CD4-positive, alpha-beta T cell (primary cell): ENCODE measurements around the gene TAF1C. TPM values are rescaled to one million over a fixed set of nuclear protein-coding genes. Genes with fewer than 3 reads are reported as not detected.

Experiments used
- ATAC-seq: fragments of 200-7000 bp; cut with Tn5 transposase; one replicate; pipeline ENCODE4 v1.10.0; 2022; ENCODE audit warnings: mild to moderate bottlenecking; ENCODE audit not compliant: poor library complexity
- CTCF ChIA-PET: fragments of 350-600 bp; sonication (Branson Sonifier 250); formaldehyde crosslinking; loops from one replicate; lab custom pipeline; 2021; ENCODE audit warnings: antibody characterized with exemption, inconsistent platforms; lab: Charles Lee
- POLR2A ChIA-PET: fragments of 350-600 bp; sonication (Branson Sonifier 250); formaldehyde crosslinking; loops from one replicate; lab custom pipeline; 2021; ENCODE audit warnings: antibody characterized with exemption, inconsistent platforms; lab: Charles Lee
- DNase-seq, 14 experiments: peaks; one replicate each; pipeline ENCODE4 v3.0.0-alpha.2; 2013 to 2020; ENCODE audit warnings: mixed read lengths in 2 of 14
- H3K27ac ChIP-seq, 2 donors: one replicate each; pipeline versions ENCODE4 v1.5.1 to v1.7.0; 2013; ENCODE audit warnings: low read length in 2 of 2, low read depth in 1 of 2, mild to moderate bottlenecking in 1 of 2
- H3K27me3 ChIP-seq, 2 experiments: 1 replicate in 1 of 2; 2 replicates in 1 of 2; pipeline versions ENCODE4 v1.6.1 to v1.7.0; 2013; ENCODE audit warnings: low read length in 2 of 2, control low read depth in 1 of 2, mild to moderate bottlenecking in 1 of 2, moderate library complexity in 1 of 2; ENCODE audit not compliant: insufficient read depth in 2 of 2, control insufficient read depth in 1 of 2
- H3K36me3 ChIP-seq: one replicate; pipeline ENCODE4 v1.6.1; 2013; ENCODE audit warnings: low read length, control low read depth; ENCODE audit not compliant: insufficient read depth
- H3K4me1 ChIP-seq: one replicate; pipeline ENCODE4 v1.6.1; 2013; ENCODE audit warnings: low read length, control low read depth; ENCODE audit not compliant: insufficient read depth
- H3K4me3 ChIP-seq: one replicate; pipeline ENCODE4 v1.5.1; 2013; ENCODE audit warnings: mild to moderate bottlenecking, low read length, moderate library complexity
- H3K9me3 ChIP-seq, 2 experiments: 1 replicate in 1 of 2; 2 replicates in 1 of 2; pipeline versions ENCODE4 v1.6.1 to v1.7.0; 2013; ENCODE audit warnings: low read length in 2 of 2, mild to moderate bottlenecking in 2 of 2, control low read depth in 1 of 2, moderate library complexity in 1 of 2; ENCODE audit not compliant: control insufficient read depth in 1 of 2, insufficient read depth in 1 of 2
- H3K27ac Mint-ChIP-seq: one replicate; pipeline ENCODE4 v1.8.0; 2020; ENCODE audit warnings: mixed read lengths
- H3K27me3 Mint-ChIP-seq: one replicate; pipeline ENCODE4 v1.8.0; 2021; ENCODE audit warnings: mixed read lengths
- H3K36me3 Mint-ChIP-seq: one replicate; pipeline ENCODE4 v1.8.0; 2021; ENCODE audit warnings: low read depth, mixed read lengths
- H3K4me1 Mint-ChIP-seq: one replicate; pipeline ENCODE4 v1.8.0; 2021; ENCODE audit warnings: low read depth, mixed read lengths
- H3K4me3 Mint-ChIP-seq: one replicate; pipeline ENCODE4 v1.8.0; 2020; ENCODE audit warnings: mild to moderate bottlenecking, mixed read lengths
- H3K9me3 Mint-ChIP-seq: one replicate; pipeline ENCODE4 v1.8.0; 2020; ENCODE audit warnings: mixed read lengths
- CTCF ChIP-seq: fragments of 200-600 bp; IDR thresholded peaks from one replicate; pipeline ENCODE4 v1.8.0; 2022; ENCODE audit warnings: antibody characterized with exemption, mild to moderate bottlenecking
- intact Hi-C, 2 experiments: fragments of 100-400 bp; cut with DNase I in 1 of 2; cut with micrococcal nuclease in 1 of 2; formaldehyde crosslinking; loops; one replicate each; pipeline versions ENCODE4 v1.15.1 to v1.9.0; 2023 to 2025; cut with DNase I, micrococcal nuclease
- total RNA-seq, 174 experiments: library from RNA in 2 of 174; stranded (reverse) in 2 of 174; gene quantifications; one replicate each; pipeline ENCODE4 v1.2.3 and lab custom pipeline; 2021 to 2026

TAF1C gene
- total RNA-seq, 2 experiments from 2014 or later = 75.6 to 82.1 TPM

- peaks cover 0 to 2% of the 10 kb centered on the region in 2 experiments for H3K27me3 ChIP-seq
- H3K36me3 Mint-ChIP-seq = peaks cover 14% of the 10 kb centered on the region
- no peak for TF ChIP-seq CTCF
- ATAC-seq = no peak
- CTCF ChIA-PET = no interaction called here
- no peak overlapping the region for H3K27ac Mint-ChIP-seq
- peaks cover 6% of the 10 kb centered on the region for H3K4me1 Mint-ChIP-seq
- no peak for DNase-seq
- H3K4me1 ChIP-seq = no peaks in the 10 kb centered on the region
- POLR2A ChIA-PET = no interaction called here
- intact Hi-C loops = loop anchor here (2.0 to 10.0 kb wide), 3 partner anchors 58 to 250 kb away; partner anchors contain the start of gene MBTPS1 (in 1 of the 2)
- H3K9me3 ChIP-seq = no peaks in the 10 kb centered on the region
- no peaks in the 10 kb centered on the region for H3K9me3 Mint-ChIP-seq
- H3K27me3 Mint-ChIP-seq = peaks cover 6% of the 10 kb centered on the region
- H3K4me3 ChIP-seq = no peak overlapping the region
- no peak overlapping the region for H3K4me3 Mint-ChIP-seq
- H3K27ac ChIP-seq = no peak overlapping the region
- H3K36me3 ChIP-seq = peaks cover 13% of the 10 kb centered on the region
These were observed 12.5 kb downstream of the TAF1C start for GRCh38 chr16:84174396-84174795.

- Histone ChIP-seq H3K4me1 (no peaks in the 10 kb centered on the region), H3K9me3 (no peaks in the 10 kb centered on the region), H3K36me3 (no peaks in the 10 kb centered on the region), H3K4me3 (no peak overlapping the region), H3K27me3 (peaks cover 2 to 7% of the 10 kb centered on the region in 2 experiments), H3K27ac (no peak overlapping the region)
- CTCF ChIA-PET = interaction anchor here (2.6 kb wide), 1 partner anchor 17 kb away, joined by 7 read pairs; the partner anchor contains the start of gene TAF1C
- intact Hi-C loops = loop anchor here in 1 of 2 experiments (10.0 kb wide), 1 partner anchor 245 kb away; no protein-coding TSS in a partner anchor
- ATAC-seq (no peak), DNase-seq (no peak)
- no peak for TF ChIP-seq CTCF
- H3K4me3 Mint-ChIP-seq = no peak overlapping the region
- H3K9me3 Mint-ChIP-seq = no peaks in the 10 kb centered on the region
- peaks cover 18% of the 10 kb centered on the region for H3K27me3 Mint-ChIP-seq
- no peaks in the 10 kb centered on the region for H3K36me3 Mint-ChIP-seq
- H3K27ac Mint-ChIP-seq = no peak overlapping the region
- H3K4me1 Mint-ChIP-seq = no peaks in the 10 kb centered on the region
- POLR2A ChIA-PET = no interaction called here
These were observed 17.0 kb downstream of the TAF1C start for GRCh38 chr16:84169765-84170310.

- ChIA-PET CTCF (interaction anchor here (1.8 to 2.6 kb wide), 2 partner anchors 20 kb away, joined by 4 to 7 read pairs; partner anchors contain the start of gene TAF1C), POLR2A (no interaction called here)
- ATAC-seq = no peak
- H3K27me3 ChIP-seq = peaks cover 2 to 7% of the 10 kb centered on the region in 2 experiments
- H3K4me1 ChIP-seq = no peaks in the 10 kb centered on the region
- DNase-seq = no peak
- H3K27ac Mint-ChIP-seq = no peak overlapping the region
- H3K9me3 Mint-ChIP-seq = no peaks in the 10 kb centered on the region
- TF ChIP-seq CTCF = no peak
- no peak overlapping the region for H3K4me3 ChIP-seq
- peaks cover 29% of the 10 kb centered on the region for H3K27me3 Mint-ChIP-seq
- H3K4me1 Mint-ChIP-seq = no peaks in the 10 kb centered on the region
- intact Hi-C loops = no loop called here
- H3K27ac ChIP-seq = no peak overlapping the region
- no peaks in the 10 kb centered on the region for H3K36me3 Mint-ChIP-seq
- no peak overlapping the region for H3K4me3 Mint-ChIP-seq
- H3K36me3 ChIP-seq = no peaks in the 10 kb centered on the region
- no peaks in the 10 kb centered on the region for H3K9me3 ChIP-seq
These were observed 19.8 kb downstream of the TAF1C start for GRCh38 chr16:84166796-84167695.
